DND-41 (cell line): ENCODE data around the gene PDZRN3.

ENCODE experiments used
- ATAC-seq: fragments of 200-7000 bp; cut with Tn5 transposase; 3 replicates; pipeline ENCODE4 v1.9.1; 2021; ENCODE audit warnings: low read depth; ENCODE audit not compliant: insufficient read depth
- DNase-seq: peaks from one replicate; pipeline ENCODE4 v3.0.0-alpha.2; 2020
- H2AFZ ChIP-seq: 2 replicates; pipeline ENCODE4 v1.6.0; 2012; ENCODE audit warnings: low read depth, low read length
- H3K27ac ChIP-seq: 2 replicates; pipeline ENCODE4 v1.5.1; 2012; ENCODE audit warnings: low read length, inconsistent platforms
- H3K27me3 ChIP-seq: fragments of 200-600 bp; sonication (generic); 2 replicates; pipeline ENCODE4 v1.6.0; 2012; ENCODE audit warnings: low read length, mild to moderate bottlenecking, inconsistent platforms; ENCODE audit not compliant: insufficient read depth, poor library complexity
- H3K36me3 ChIP-seq: 2 replicates; pipeline ENCODE4 v1.5.1; 2012; ENCODE audit warnings: low read length, inconsistent platforms; ENCODE audit not compliant: insufficient read depth
- H3K4me1 ChIP-seq: 2 replicates; pipeline ENCODE4 v1.5.1; 2012; ENCODE audit warnings: mild to moderate bottlenecking, low read length; ENCODE audit not compliant: insufficient read depth
- H3K4me2 ChIP-seq: 2 replicates; pipeline ENCODE4 v1.6.0; 2012; ENCODE audit warnings: mild to moderate bottlenecking, moderate library complexity, low read length, inconsistent platforms; ENCODE audit not compliant: insufficient read depth
- H3K4me3 ChIP-seq, 2 experiments: fragments of 200-600 bp in 1 of 2; shearing (Covaris generic) in 1 of 2; 2 replicates each; pipeline ENCODE4 v1.5.1; 2012 to 2016; ENCODE audit warnings: inconsistent platforms in 2 of 2, low read length in 2 of 2, mild to moderate bottlenecking in 2 of 2, low read depth in 1 of 2, moderate library complexity in 1 of 2
- H3K79me2 ChIP-seq: 2 replicates; pipeline ENCODE4 v1.6.0; 2012; ENCODE audit warnings: low read length, inconsistent platforms; ENCODE audit not compliant: insufficient read depth
- H3K9ac ChIP-seq: 2 replicates; pipeline ENCODE4 v1.6.0; 2012; ENCODE audit warnings: low read depth, mild to moderate bottlenecking, inconsistent platforms, low read length, moderate library complexity
- H3K9me3 ChIP-seq: 2 replicates; pipeline ENCODE4 v1.5.1; 2012; ENCODE audit warnings: low read length, moderate library complexity, mild to moderate bottlenecking, inconsistent platforms; ENCODE audit not compliant: insufficient read depth, severe bottlenecking
- H4K20me1 ChIP-seq: 2 replicates; pipeline ENCODE4 v1.6.0; 2012; ENCODE audit warnings: low read length; ENCODE audit not compliant: insufficient read depth
- CTCF ChIP-seq: IDR thresholded peaks from 2 replicates; pipeline ENCODE4 v1.5.1; 2012; ENCODE audit warnings: borderline replicate concordance, low read length, moderate library complexity, mild to moderate bottlenecking; ENCODE audit not compliant: poor library complexity, severe bottlenecking; ENCODE audit errors: extremely low read depth
- EZH2 ChIP-seq: IDR thresholded peaks from 3 replicates; pipeline ENCODE4 v1.6.1; 2012; ENCODE audit warnings: borderline replicate concordance, low read depth, mild to moderate bottlenecking, moderate library complexity, low read length, inconsistent platforms; ENCODE audit not compliant: severe bottlenecking

PDZRN3 gene

DNA sequence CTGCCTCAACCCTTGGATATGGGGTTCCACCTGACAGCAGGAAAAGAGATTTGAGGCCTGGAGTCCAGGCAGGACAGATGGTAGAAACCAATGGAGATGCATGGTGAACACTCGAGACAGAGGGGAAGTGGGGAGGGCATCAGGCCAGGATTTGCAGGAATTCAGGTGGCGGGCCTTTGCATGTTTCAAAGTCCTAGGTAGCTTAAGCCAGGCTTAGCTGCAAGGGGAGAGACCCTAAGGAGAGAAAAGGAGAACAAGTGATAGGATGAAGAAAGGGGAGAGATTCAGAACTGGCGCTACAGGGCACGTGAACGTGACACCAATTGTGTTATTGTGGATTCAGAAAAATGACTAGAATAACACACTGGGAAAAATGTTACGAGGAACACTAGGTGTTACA, 182.6 kb downstream of the PDZRN3 start:
- no peak for ATAC-seq
- TF ChIP-seq EZH2 (no peak), CTCF (no peak)
- no peaks in the 10 kb centered on the region for H4K20me1 ChIP-seq
- H3K9me3 ChIP-seq: no peaks in the 10 kb centered on the region
- DNase-seq: no peak
- no peak overlapping the region for H3K27ac ChIP-seq
- H3K4me2 ChIP-seq: no peak overlapping the region
- H3K79me2 ChIP-seq: no peaks in the 10 kb centered on the region
- H3K36me3 ChIP-seq: no peaks in the 10 kb centered on the region
- no peaks in the 10 kb centered on the region for H3K4me1 ChIP-seq
- peaks cover 9% of the 10 kb centered on the region for H3K27me3 ChIP-seq
- no peak overlapping the region for H3K4me3 ChIP-seq
- H3K9ac ChIP-seq: no peak overlapping the region
- H2AFZ ChIP-seq: no peak overlapping the region

GRCh38 chr3:73437828-73438227, 186.9 kb downstream of the PDZRN3 start:
- no peak for ATAC-seq
- no peaks in the 10 kb centered on the region for H3K36me3 ChIP-seq

GRCh38 chr3:73435055-73435454, 189.7 kb downstream of the PDZRN3 start:
- H2AFZ ChIP-seq: no peak overlapping the region
- H3K27ac ChIP-seq: no peak overlapping the region
- H4K20me1 ChIP-seq: no peaks in the 10 kb centered on the region
- DNase-seq: no peak
- no peaks in the 10 kb centered on the region for H3K4me1 ChIP-seq
- no peak for ATAC-seq
- H3K4me2 ChIP-seq: no peak overlapping the region
- no peak for TF ChIP-seq EZH2
- TF ChIP-seq CTCF: no peak
- H3K36me3 ChIP-seq: no peaks in the 10 kb centered on the region
- H3K27me3 ChIP-seq: no peaks in the 10 kb centered on the region
- H3K9me3 ChIP-seq: no peaks in the 10 kb centered on the region
- H3K79me2 ChIP-seq: no peaks in the 10 kb centered on the region
- no peak overlapping the region for H3K9ac ChIP-seq
- H3K4me3 ChIP-seq: no peak overlapping the region

More at GRCh38 chr3:73437828-73438227, 186.9 kb downstream of the PDZRN3 start:
- no peak for DNase-seq
- Histone ChIP-seq H3K27me3 (no peaks in the 10 kb centered on the region), H3K9ac (no peak overlapping the region), H4K20me1 (no peaks in the 10 kb centered on the region), H3K27ac (no peak overlapping the region), H3K4me3 (no peak overlapping the region), H2AFZ (no peak overlapping the region), H3K9me3 (no peaks in the 10 kb centered on the region), H3K4me1 (no peaks in the 10 kb centered on the region), H3K4me2 (no peak overlapping the region), H3K79me2 (no peaks in the 10 kb centered on the region)
- TF ChIP-seq CTCF (no peak), EZH2 (no peak)

GRCh38 chr3:73433687-73434086, 191.1 kb downstream of the PDZRN3 start:
- no peak for DNase-seq
- Histone ChIP-seq H3K4me2 (no peak overlapping the region), H3K27me3 (peaks cover under 1% of the 10 kb centered on the region), H3K79me2 (no peaks in the 10 kb centered on the region), H3K27ac (no peak overlapping the region), H3K9ac (no peak overlapping the region), H4K20me1 (no peaks in the 10 kb centered on the region), H2AFZ (no peak overlapping the region), H3K4me3 (no peak overlapping the region), H3K9me3 (no peaks in the 10 kb centered on the region), H3K4me1 (no peaks in the 10 kb centered on the region), H3K36me3 (no peaks in the 10 kb centered on the region)
- no peak for ATAC-seq
- TF ChIP-seq EZH2 (no peak), CTCF (no peak)
